ENCODE data around the gene COPS7A. TPM values are rescaled to one million over a fixed set of nuclear protein-coding genes. Genes with fewer than 3 reads are reported as not detected.
"Not testable (repeated sequence)": the region's sequence is repeated elsewhere in the genome, so short reads cannot be mapped to it uniquely, and the experiment has no call there.

Gene COPS7A
- total and polyA plus RNA-seq, 9 of the 15 experiments (the other 6 are each of a cell fraction or from before 2014, with no cell fraction given) = 12.7 to 36.0 (median 24.3) TPM

DNA sequence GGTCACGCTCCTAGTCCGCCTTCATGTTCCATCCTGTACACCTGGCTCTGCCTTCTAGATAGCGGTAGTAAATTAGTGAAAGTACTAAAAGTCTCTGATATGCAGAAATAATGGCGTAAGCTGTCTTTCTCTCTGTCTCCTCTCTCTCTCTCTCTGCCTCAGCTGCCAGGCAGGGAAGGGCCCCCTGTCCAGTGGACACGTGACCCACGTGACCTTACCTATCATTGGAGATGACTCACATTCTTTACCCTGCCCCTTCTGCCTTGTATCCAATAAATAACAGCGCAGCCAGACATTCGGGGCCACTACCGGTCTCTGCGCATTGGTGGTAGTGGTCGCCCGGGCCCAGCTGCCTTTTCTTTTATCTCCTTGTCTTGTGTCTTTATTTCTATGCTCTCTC is 18.2 kb downstream of the COPS7A start:
- peaks cover 7 to 15% of the 10 kb centered on the region in 2 experiments; a peak in 3 of 5 replicates for H3K4me1 ChIP-seq (replicated peaks in 1 of 2; ENCODE audit: control insufficient read depth in 2 of 2, insufficient read depth in 2 of 2, low read length in 2 of 2)
- intact Hi-C loops (cut with micrococcal nuclease); POLR2A ChIA-PET; FAIRE-seq; in situ Hi-C loops (cut with MboI); H3K9ac ChIP-seq (ENCODE audit: insufficient read depth in 1 of 2, low read depth in 2 of 2, low read length in 2 of 2); ATAC-seq; CTCF ChIA-PET (ENCODE audit: low intra/inter-chr PET ratio); H3K9me3 ChIP-seq (replicated peaks; ENCODE audit: control insufficient read depth, insufficient read depth, low read depth, low read length); H4K20me1 ChIP-seq (replicated peaks; ENCODE audit: control insufficient read depth, insufficient read depth, low read length); BruUV-seq (replicated peaks); H3K27me3 ChIP-seq (ENCODE audit: control insufficient read depth in 2 of 2, insufficient read depth in 2 of 2, low read length in 2 of 2); H3K79me2 ChIP-seq (ENCODE audit: control insufficient read depth, insufficient read depth, low read length); H2AFZ ChIP-seq (ENCODE audit: low read depth, low read length); H3K4me3 ChIP-seq; DNase-seq (ENCODE audit: extremely low read depth in 1 of 4, low spot score in 3 of 4); H3K27ac ChIP-seq (ENCODE audit: extremely low read depth, low read depth, low read length); H3K9me1 ChIP-seq (ENCODE audit: control insufficient read depth, insufficient read depth, low read length); H3K4me2 ChIP-seq (ENCODE audit: insufficient read depth, low read length): not testable (repeated sequence)
- WGBS (ENCODE audit: insufficient coverage, low coverage, missing lambda C conversion rate) = 66% methylated on average over 9 of the region's 12 CpGs
- TF ChIP-seq CBFA2T2 (conservative IDR thresholded peaks at IDR 0.05) = 0 out of 2 replicates have a peak, but pooled peaks have one; percentile 20
- TF ChIP-seq RAD51 (IDR thresholded peaks at IDR 0.05; ENCODE audit: borderline replicate concordance, low read depth) = peak; percentile 67; the same call in 1 of the 2 replicates
- TF ChIP-seq, protein P1, sequence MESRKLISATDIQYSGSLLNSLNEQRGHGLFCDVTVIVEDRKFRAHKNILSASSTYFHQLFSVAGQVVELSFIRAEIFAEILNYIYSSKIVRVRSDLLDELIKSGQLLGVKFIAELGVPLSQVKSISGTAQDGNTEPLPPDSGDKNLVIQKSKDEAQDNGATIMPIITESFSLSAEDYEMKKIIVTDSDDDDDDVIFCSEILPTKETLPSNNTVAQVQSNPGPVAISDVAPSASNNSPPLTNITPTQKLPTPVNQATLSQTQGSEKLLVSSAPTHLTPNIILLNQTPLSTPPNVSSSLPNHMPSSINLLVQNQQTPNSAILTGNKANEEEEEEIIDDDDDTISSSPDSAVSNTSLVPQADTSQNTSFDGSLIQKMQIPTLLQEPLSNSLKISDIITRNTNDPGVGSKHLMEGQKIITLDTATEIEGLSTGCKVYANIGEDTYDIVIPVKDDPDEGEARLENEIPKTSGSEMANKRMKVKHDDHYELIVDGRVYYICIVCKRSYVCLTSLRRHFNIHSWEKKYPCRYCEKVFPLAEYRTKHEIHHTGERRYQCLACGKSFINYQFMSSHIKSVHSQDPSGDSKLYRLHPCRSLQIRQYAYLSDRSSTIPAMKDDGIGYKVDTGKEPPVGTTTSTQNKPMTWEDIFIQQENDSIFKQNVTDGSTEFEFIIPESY (CRISPR knock-in tag; IDR thresholded peaks at IDR 0.05) = peak; percentile 26; the same call in 1 of the 2 replicates
- peaks cover 14% of the 10 kb centered on the region; the same call in 1 of the 3 replicates for H3K36me3 ChIP-seq (ENCODE audit: control insufficient read depth, insufficient read depth, low read length)

DNA sequence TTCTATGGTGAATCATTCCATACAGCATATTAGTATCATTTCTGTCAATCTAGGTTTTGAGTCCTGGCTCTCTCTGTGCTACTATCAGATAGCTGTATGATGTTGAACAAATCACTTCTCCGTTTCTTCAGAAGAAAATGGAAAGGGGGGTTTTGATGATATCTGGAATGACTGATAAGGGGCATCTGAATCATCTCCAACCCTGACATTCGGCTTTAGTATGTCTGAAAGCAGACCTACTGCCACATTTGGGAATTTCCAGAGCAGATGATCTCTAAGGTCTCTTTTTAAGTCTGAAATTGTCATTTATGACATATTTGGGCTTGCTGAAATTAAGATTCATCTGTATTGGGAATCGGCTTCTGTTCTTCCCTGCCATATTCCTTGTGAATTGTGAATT is 19.0 kb downstream of the COPS7A start:
- Histone ChIP-seq H2AFZ (ENCODE audit: low read depth, low read length) (no peak overlapping the region), H3K79me2 (ENCODE audit: control insufficient read depth, insufficient read depth, low read length) (no peaks in the 10 kb centered on the region), H3K36me3 (ENCODE audit: control insufficient read depth, insufficient read depth, low read length) (peaks cover 22% of the 10 kb centered on the region; the same call in 2 of the 3 replicates), H4K20me1 (replicated peaks; ENCODE audit: control insufficient read depth, insufficient read depth, low read length) (no peaks in the 10 kb centered on the region), H3K9me3 (replicated peaks; ENCODE audit: control insufficient read depth, insufficient read depth, low read depth, low read length) (no peaks in the 10 kb centered on the region), H3K27ac (ENCODE audit: extremely low read depth, low read depth, low read length) (no peak overlapping the region), H3K4me1 (replicated peaks in 1 of 2; ENCODE audit: control insufficient read depth in 2 of 2, insufficient read depth in 2 of 2, low read length in 2 of 2) (peaks cover 10 to 21% of the 10 kb centered on the region in 2 experiments; a peak in 3 of 5 replicates), H3K27me3 (ENCODE audit: control insufficient read depth in 2 of 2, insufficient read depth in 2 of 2, low read length in 2 of 2) (no peaks in the 10 kb centered on the region), H3K4me3 (no peak overlapping the region), H3K9ac (ENCODE audit: insufficient read depth in 1 of 2, low read depth in 2 of 2, low read length in 2 of 2) (no peak overlapping the region), H3K9me1 (ENCODE audit: control insufficient read depth, insufficient read depth, low read length) (no peaks in the 10 kb centered on the region), H3K4me2 (ENCODE audit: insufficient read depth, low read length) (no peak overlapping the region)
- 54% methylated on average over 3 of the region's 3 CpGs for WGBS (ENCODE audit: insufficient coverage, low coverage, missing lambda C conversion rate)
- intact Hi-C loops (cut with micrococcal nuclease) (no loop called here), in situ Hi-C loops (cut with MboI) (no loop called here)
- DNase-seq (ENCODE audit: extremely low read depth in 1 of 4, low spot score in 3 of 4) (no peak), ATAC-seq (no peak), FAIRE-seq (no peak)
- no TSS peak for BruUV-seq (replicated peaks)
- ChIA-PET POLR2A (interaction anchor here (0.6 to 0.9 kb wide), 2 partner anchors 124 to 272 kb away, joined by 3 read pairs; partner anchors contain the start of genes TPI1 and VAMP1), CTCF (ENCODE audit: low intra/inter-chr PET ratio) (no interaction called here)
- TF ChIP-seq ARID2 (IDR thresholded peaks at IDR 0.05) (no peak), SRSF3 (IDR thresholded peaks at IDR 0.05; ENCODE audit: insufficient read depth, low read length) (no peak), PHF8 (IDR thresholded peaks at IDR 0.05; ENCODE audit: borderline replicate concordance, low read length) (no peak), ZNF76 (CRISPR knock-in tag; IDR thresholded peaks at IDR 0.05; ENCODE audit: borderline replicate concordance) (no peak), JUN (IDR thresholded peaks at IDR 0.05; ENCODE audit: borderline replicate concordance, low read depth, low read length) (no peak), JUN (CRISPR knock-in tag; IDR thresholded peaks at IDR 0.05; ENCODE audit: borderline replicate concordance) (no peak), ZFPM2 (CRISPR knock-in tag; IDR thresholded peaks at IDR 0.05) (no peak), ZNF316 (IDR thresholded peaks at IDR 0.05) (no peak), GABPB2 (CRISPR knock-in tag; conservative IDR thresholded peaks at IDR 0.05) (no peak)
- TF ChIP-seq, protein P2, sequence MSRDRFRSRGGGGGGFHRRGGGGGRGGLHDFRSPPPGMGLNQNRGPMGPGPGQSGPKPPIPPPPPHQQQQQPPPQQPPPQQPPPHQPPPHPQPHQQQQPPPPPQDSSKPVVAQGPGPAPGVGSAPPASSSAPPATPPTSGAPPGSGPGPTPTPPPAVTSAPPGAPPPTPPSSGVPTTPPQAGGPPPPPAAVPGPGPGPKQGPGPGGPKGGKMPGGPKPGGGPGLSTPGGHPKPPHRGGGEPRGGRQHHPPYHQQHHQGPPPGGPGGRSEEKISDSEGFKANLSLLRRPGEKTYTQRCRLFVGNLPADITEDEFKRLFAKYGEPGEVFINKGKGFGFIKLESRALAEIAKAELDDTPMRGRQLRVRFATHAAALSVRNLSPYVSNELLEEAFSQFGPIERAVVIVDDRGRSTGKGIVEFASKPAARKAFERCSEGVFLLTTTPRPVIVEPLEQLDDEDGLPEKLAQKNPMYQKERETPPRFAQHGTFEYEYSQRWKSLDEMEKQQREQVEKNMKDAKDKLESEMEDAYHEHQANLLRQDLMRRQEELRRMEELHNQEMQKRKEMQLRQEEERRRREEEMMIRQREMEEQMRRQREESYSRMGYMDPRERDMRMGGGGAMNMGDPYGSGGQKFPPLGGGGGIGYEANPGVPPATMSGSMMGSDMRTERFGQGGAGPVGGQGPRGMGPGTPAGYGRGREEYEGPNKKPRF (IDR thresholded peaks at IDR 0.05; ENCODE audit: low read depth, low read length) = no peak

All from K562 (cell line).